ENCODE measurements around the gene PIGH.

Gene PIGH

DNA sequence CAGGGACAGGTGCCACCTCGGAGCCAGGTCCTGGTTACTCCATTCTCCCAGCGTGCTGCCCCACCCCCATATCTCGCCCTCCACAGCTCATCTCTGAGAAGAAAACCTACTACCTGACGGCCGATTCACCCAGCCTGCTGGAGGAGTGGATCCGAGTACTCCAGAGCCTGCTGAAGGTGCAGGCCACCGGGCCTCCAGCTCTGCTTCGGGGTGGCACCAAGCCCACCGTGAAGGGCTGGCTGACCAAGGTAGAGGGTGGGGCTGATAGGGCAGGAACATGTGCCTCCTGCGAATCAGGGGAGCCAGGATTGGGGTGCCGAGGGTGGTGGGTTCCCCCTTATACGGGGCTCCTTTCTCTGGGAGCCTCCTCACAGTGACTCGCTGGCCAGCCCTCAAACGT, 25.9 kb downstream of the PIGH start:
- no peak for ATAC-seq
- TF ChIP-seq, protein P1, sequence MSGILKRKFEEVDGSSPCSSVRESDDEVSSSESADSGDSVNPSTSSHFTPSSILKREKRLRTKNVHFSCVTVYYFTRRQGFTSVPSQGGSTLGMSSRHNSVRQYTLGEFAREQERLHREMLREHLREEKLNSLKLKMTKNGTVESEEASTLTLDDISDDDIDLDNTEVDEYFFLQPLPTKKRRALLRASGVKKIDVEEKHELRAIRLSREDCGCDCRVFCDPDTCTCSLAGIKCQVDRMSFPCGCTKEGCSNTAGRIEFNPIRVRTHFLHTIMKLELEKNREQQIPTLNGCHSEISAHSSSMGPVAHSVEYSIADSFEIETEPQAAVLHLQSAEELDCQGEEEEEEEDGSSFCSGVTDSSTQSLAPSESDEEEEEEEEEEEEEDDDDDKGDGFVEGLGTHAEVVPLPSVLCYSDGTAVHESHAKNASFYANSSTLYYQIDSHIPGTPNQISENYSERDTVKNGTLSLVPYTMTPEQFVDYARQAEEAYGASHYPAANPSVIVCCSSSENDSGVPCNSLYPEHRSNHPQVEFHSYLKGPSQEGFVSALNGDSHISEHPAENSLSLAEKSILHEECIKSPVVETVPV (CRISPR knock-in tag; IDR thresholded peaks at IDR 0.05): no peak
- TF ChIP-seq GLIS3 (CRISPR knock-in tag; IDR thresholded peaks at IDR 0.05) (no peak), CSDC2 (CRISPR knock-in tag; IDR thresholded peaks at IDR 0.05) (no peak), ESRRG (CRISPR knock-in tag; IDR thresholded peaks at IDR 0.05) (no peak), ZNF565 (CRISPR knock-in tag; conservative IDR thresholded peaks at IDR 0.05; ENCODE audit: low read depth) (no peak), ZNF8 (CRISPR knock-in tag; IDR thresholded peaks at IDR 0.05) (no peak), ARNTL (CRISPR knock-in tag; IDR thresholded peaks at IDR 0.05; ENCODE audit: borderline replicate concordance, low read depth) (no peak), ZNF70 (CRISPR knock-in tag; IDR thresholded peaks at IDR 0.05) (no peak), BACH2 (CRISPR knock-in tag; IDR thresholded peaks at IDR 0.05; ENCODE audit: borderline replicate concordance) (no peak), ZFP3 (CRISPR knock-in tag; IDR thresholded peaks at IDR 0.05) (no peak), RARB (CRISPR knock-in tag; IDR thresholded peaks at IDR 0.05) (no peak), ZC3H10 (CRISPR knock-in tag; IDR thresholded peaks at IDR 0.05) (no peak)
- TF ChIP-seq, protein P2, sequence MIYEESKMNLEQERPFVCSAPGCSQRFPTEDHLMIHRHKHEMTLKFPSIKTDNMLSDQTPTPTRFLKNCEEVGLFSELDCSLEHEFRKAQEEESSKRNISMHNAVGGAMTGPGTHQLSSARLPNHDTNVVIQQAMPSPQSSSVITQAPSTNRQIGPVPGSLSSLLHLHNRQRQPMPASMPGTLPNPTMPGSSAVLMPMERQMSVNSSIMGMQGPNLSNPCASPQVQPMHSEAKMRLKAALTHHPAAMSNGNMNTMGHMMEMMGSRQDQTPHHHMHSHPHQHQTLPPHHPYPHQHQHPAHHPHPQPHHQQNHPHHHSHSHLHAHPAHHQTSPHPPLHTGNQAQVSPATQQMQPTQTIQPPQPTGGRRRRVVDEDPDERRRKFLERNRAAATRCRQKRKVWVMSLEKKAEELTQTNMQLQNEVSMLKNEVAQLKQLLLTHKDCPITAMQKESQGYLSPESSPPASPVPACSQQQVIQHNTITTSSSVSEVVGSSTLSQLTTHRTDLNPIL (CRISPR knock-in tag; IDR thresholded peaks at IDR 0.05; ENCODE audit: low read depth): no peak
- TF ChIP-seq, protein P3, sequence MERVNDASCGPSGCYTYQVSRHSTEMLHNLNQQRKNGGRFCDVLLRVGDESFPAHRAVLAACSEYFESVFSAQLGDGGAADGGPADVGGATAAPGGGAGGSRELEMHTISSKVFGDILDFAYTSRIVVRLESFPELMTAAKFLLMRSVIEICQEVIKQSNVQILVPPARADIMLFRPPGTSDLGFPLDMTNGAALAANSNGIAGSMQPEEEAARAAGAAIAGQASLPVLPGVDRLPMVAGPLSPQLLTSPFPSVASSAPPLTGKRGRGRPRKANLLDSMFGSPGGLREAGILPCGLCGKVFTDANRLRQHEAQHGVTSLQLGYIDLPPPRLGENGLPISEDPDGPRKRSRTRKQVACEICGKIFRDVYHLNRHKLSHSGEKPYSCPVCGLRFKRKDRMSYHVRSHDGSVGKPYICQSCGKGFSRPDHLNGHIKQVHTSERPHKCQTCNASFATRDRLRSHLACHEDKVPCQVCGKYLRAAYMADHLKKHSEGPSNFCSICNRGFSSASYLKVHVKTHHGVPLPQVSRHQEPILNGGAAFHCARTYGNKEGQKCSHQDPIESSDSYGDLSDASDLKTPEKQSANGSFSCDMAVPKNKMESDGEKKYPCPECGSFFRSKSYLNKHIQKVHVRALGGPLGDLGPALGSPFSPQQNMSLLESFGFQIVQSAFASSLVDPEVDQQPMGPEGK (CRISPR knock-in tag; IDR thresholded peaks at IDR 0.05; ENCODE audit: borderline replicate concordance): no peak
- TF ChIP-seq, protein P4, sequence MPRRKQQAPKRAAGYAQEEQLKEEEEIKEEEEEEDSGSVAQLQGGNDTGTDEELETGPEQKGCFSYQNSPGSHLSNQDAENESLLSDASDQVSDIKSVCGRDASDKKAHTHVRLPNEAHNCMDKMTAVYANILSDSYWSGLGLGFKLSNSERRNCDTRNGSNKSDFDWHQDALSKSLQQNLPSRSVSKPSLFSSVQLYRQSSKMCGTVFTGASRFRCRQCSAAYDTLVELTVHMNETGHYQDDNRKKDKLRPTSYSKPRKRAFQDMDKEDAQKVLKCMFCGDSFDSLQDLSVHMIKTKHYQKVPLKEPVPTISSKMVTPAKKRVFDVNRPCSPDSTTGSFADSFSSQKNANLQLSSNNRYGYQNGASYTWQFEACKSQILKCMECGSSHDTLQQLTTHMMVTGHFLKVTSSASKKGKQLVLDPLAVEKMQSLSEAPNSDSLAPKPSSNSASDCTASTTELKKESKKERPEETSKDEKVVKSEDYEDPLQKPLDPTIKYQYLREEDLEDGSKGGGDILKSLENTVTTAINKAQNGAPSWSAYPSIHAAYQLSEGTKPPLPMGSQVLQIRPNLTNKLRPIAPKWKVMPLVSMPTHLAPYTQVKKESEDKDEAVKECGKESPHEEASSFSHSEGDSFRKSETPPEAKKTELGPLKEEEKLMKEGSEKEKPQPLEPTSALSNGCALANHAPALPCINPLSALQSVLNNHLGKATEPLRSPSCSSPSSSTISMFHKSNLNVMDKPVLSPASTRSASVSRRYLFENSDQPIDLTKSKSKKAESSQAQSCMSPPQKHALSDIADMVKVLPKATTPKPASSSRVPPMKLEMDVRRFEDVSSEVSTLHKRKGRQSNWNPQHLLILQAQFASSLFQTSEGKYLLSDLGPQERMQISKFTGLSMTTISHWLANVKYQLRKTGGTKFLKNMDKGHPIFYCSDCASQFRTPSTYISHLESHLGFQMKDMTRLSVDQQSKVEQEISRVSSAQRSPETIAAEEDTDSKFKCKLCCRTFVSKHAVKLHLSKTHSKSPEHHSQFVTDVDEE (CRISPR knock-in tag; IDR thresholded peaks at IDR 0.05): no peak
- TF ChIP-seq, protein P5, sequence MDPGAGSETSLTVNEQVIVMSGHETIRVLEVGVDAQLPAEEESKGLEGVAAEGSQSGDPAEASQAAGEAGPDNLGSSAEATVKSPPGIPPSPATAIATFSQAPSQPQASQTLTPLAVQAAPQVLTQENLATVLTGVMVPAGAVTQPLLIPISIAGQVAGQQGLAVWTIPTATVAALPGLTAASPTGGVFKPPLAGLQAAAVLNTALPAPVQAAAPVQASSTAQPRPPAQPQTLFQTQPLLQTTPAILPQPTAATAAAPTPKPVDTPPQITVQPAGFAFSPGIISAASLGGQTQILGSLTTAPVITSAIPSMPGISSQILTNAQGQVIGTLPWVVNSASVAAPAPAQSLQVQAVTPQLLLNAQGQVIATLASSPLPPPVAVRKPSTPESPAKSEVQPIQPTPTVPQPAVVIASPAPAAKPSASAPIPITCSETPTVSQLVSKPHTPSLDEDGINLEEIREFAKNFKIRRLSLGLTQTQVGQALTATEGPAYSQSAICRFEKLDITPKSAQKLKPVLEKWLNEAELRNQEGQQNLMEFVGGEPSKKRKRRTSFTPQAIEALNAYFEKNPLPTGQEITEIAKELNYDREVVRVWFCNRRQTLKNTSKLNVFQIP (CRISPR knock-in tag; IDR thresholded peaks at IDR 0.05; ENCODE audit: borderline replicate concordance, low read depth): no peak

DNA sequence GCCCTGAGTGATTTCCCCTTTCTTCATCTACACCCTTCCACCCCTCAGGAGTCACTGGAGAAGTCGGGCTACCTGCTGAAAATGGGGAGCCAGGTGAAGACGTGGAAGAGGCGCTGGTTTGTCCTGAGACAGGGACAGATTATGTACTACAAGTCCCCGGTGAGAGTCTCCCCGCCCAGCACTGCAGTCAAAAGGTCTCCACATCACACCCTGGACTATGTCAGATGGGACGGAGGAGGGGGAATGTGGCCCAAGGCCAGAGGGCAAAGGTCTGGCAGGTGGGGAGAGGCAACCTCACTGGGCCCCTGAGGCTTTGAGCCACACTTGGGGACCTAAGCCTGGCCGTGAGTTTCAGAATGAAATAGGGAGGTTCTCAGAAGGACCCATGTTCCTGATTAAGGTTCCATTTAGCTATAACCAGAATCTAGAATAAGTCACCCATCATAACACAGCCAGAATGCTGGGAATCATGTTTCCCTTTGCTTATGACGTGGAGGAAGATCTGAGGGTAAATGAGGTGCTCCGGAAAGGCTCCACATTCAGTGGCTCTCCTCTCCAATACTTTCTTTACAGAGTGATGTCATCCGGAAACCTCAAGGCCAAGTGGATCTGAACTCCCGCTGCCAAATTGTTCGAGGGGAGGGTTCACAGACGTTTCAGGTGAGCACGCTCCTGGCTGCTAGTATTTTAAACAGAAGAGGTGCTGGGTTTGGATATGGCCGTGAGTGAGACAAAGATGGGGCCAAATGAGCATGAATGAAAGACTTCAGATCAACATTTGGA, 26.6 kb downstream of the PIGH start:
- no peak for ATAC-seq
- TF ChIP-seq ZNF8 (CRISPR knock-in tag; IDR thresholded peaks at IDR 0.05) (no peak), OSR1 (CRISPR knock-in tag; IDR thresholded peaks at IDR 0.05) (no peak), RARB (CRISPR knock-in tag; IDR thresholded peaks at IDR 0.05) (no peak)
- TF ChIP-seq, protein P2 (CRISPR knock-in tag; IDR thresholded peaks at IDR 0.05; ENCODE audit: low read depth): no peak

DNA sequence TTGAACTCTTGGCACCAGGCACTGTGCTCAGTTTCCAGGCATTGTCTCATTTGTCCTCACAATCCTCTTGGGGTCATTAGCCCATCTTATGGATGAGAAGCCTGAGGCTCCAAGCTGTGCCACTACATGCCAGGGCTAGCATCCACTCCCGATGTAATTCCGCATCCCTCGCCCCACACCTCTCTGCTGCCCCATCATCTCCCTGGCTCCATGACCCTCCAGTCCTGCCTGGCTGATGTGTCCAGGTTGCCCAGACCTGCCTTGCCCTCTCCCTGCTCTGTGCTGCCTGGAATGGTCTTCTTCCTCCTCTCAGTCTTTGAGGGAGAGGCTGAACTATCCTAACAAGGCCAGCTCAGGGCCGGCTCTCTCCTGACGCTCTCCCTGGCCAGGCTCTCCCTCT, 27.5 kb downstream of the PIGH start:
- no peak for ATAC-seq
- TF ChIP-seq RARB (CRISPR knock-in tag; IDR thresholded peaks at IDR 0.05) (no peak), SNAI2 (CRISPR knock-in tag; IDR thresholded peaks at IDR 0.05) (no peak), ZNF565 (CRISPR knock-in tag; conservative IDR thresholded peaks at IDR 0.05; ENCODE audit: low read depth) (no peak), TOX (CRISPR knock-in tag; IDR thresholded peaks at IDR 0.05; ENCODE audit: borderline replicate concordance) (no peak), CSDC2 (CRISPR knock-in tag; IDR thresholded peaks at IDR 0.05) (no peak), ZFP30 (CRISPR knock-in tag; IDR thresholded peaks at IDR 0.05) (no peak), ARNTL (CRISPR knock-in tag; IDR thresholded peaks at IDR 0.05; ENCODE audit: borderline replicate concordance, low read depth) (no peak), ZNF8 (CRISPR knock-in tag; IDR thresholded peaks at IDR 0.05) (no peak)
- TF ChIP-seq, protein P5 (CRISPR knock-in tag; IDR thresholded peaks at IDR 0.05; ENCODE audit: borderline replicate concordance, low read depth): no peak
- TF ChIP-seq, protein P2 (CRISPR knock-in tag; IDR thresholded peaks at IDR 0.05; ENCODE audit: low read depth): no peak
- TF ChIP-seq, protein P3 (CRISPR knock-in tag; IDR thresholded peaks at IDR 0.05; ENCODE audit: borderline replicate concordance): no peak

All from SK-N-SH treated with all-trans-retinoic acid at 6 μM for 48 hours (cell line).